Prostate gland (tissue), 2 donors: ENCODE measurements around the gene ZNF844.

Source experiments
- CTCF ChIP-seq, 4 experiments: fragments of 200-600 bp in 2 of 4; fragments of 450-650 bp in 2 of 4; sonication (generic) in 2 of 4; IDR thresholded peaks; 1 replicate in 3 of 4; 2 replicates in 1 of 4; pipeline ENCODE4 v1.5.1; 2016 to 2019; ENCODE audit warnings: antibody characterized with exemption in 4 of 4, mild to moderate bottlenecking in 2 of 4, moderate library complexity in 2 of 4
- POLR2AphosphoS5 ChIP-seq: sonication (generic); formaldehyde crosslinking; IDR thresholded peaks from one replicate; pipeline ENCODE4 v1.6.1; 2017; ENCODE audit warnings: antibody characterized with exemption

- TF ChIP-seq CTCF (IDR thresholded peaks at IDR 0.05) (no peak), POLR2AphosphoS5 (no peak)
Measured at GRCh38 chr19:12085074-12085818, 20.7 kb downstream of the ZNF844 start.
